NCI-H1092 (cell line): ENCODE results near the gene RCN1.
"Not testable (repeated sequence)": the region's sequence is repeated elsewhere in the genome, so short reads cannot be mapped to it uniquely, and the experiment has no call there.

ENCODE experiments used
- DNase-seq: peaks from one replicate; lab custom pipeline; 2025; lab: John Stamatoyannopoulos, UW

The RCN1 gene

DNA sequence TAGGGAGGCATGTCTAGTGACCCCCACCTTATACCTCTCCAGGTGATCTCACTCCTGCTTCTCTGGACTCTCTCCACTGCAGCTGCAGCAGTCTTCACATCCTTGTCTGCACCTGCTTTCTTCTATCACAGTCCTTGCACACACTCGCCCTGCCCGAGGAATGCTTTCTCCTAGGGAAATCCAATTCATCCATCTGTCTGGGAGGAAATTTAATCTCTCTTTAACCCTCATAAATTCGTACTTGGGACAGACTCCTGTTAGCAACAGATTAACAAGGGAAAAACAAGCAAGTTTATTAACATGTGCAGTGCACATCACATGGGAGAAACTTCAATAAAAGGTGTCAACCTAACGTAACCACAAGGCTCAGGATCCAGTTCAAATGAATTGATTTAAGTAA is 11.3 kb upstream of the RCN1 start:
- DNase-seq, result no peak

DNA sequence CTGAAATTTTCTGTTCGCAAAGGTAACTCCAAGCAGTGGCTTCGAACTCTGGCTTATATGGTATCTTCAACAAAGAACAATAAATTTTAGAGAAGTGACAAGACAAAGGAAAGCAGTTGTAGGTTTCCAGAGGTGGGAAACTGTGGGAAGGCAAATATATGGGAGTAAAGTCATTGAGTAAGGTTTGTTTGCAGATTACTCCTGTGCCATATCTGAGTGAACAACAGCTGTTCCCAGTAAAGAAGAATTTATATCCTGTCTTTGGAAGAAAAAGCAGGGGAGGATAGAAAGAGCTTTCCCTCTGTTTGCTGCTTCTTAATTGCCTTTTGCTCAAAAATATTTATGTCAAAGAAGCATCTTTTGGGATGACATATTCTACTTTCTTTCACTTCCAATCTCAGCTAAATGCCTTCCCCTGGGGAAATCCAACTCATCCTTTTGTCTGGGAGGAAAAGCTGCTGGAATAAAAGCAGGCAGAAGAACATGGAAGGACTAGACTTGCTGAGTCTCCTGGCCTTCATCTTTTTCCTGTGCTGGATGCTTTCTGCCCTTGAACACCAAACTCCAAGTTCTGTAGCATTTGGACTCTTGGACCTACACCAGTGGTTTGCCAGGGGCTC is 10.4 kb upstream of the RCN1 start:
- DNase-seq, result no peak

DNA sequence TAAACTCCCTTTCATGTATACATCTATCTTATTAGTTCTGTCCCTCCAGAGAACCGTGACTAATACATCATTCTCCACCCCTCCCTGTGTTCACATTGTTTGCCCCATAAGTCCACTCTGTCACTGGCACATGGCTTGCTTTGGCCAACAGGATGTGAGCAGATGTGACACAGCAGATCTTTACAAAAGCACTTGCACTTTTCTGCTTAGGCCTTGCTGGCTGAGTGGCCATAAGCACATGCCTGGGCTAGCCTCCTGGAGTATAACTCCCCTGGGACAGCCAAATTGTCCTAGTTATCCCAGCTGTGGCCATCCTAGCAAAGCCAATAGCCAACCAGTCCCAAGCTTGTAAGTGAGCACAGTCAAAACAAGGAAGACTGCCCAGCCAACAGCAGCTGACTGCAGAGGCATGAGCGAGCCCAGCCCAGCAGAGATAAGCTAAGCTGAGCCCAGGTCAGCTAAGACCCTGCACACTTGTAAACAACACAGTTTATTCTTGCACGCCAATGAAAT is 9.7 kb upstream of the RCN1 start:
- DNase-seq, result no peak

- no peak for DNase-seq
These were observed 9.0 kb upstream of the RCN1 start for GRCh38 chr11:32081901-32082300.

DNA sequence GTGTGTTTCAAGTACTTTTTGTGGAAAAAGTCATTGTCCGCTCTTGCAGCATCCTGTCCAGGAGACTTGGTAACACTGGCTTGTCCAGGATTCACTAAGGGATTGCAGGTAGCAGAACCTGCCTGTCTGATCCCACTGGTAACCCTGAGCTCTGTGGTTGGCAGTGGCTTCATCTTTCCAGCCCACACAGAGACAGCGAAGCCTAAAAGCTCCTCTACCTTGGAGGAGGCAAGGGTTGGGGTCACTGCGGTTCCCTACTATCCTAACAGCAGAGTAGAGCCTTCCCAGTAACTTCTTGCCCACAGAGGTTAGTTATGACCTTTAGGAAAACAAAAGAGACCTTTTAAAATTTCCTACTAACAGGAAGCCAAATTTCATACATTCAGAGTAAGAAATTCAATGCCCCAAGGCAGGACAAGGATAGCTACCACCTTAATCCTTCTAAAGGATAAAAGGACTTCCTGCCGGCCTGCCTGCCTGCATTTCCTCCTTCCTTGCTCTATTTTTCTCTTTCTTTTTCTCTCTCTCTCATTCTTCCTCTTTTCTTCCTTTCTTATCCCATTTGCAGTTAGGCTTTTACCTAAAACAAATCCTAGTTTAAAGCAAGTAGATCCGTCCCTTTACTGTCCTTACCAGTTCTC is 8.4 kb upstream of the RCN1 start:
- no peak for DNase-seq

DNA sequence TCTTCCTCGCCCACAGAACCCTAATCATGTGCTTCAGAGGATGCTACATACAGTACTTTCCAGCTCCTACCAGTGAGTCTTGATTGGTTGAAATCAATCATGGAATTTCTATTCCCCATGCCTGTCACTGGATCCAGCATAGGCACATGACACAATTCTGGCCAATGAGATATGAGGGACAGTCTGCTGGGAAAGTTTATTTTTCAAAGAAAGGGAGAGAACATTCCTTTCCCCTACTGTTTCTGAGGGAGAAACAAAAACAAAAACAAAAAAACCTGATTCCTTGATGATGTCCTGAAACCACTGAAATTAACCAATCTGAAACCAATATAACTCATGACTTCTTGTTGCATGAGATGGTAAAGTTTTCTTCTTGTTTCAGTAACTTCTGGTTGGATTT is 3.3 kb upstream of the RCN1 start:
- DNase-seq, result no peak

DNA sequence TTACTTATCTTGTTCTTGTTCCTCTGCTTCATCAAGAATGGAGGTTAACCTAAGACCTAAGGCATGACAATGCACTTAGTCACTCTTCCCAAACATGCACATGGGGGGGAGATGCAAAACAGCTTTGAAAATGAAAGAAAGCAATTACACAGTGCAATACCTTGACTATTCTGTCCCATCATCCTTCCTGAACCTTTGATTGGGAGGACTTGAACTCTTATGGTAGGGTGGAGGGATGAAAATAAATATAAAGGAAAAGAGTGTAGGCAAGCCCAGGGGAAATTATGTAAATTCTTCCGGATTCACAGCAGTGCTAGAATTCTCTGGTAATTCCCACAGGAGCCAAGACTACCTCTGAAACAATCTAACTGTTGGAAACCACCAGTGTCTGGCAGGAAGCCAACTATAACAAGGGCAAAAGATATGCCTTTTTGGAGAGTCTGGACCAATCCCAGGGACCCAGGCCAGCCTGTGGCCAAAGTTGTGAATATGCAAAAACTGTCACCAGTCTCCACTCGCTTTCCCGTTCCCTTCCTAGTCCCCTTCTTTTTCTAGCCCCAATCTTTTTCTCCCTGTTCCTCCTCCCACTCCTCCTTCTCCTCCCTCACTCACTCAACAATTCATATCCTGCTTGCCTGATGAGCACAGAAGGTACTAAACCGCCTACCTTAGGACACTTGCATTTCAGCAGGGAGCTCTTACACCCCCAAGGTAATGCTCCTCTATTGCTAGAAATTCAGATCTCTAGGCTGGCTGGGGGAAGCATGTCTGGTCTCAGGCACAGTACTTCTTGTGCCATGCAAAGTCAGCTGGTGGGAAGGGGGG is 2.5 kb upstream of the RCN1 start:
- DNase-seq, result no peak

- no peak for DNase-seq
These were observed 1.8 kb downstream of the RCN1 start for GRCh38 chr11:32092581-32093170.

- no peak for DNase-seq
These were observed 4.0 kb downstream of the RCN1 start for GRCh38 chr11:32094923-32095322.

GRCh38 chr11:32098142-32098903 is 7.4 kb downstream of the RCN1 start:
- DNase-seq, result no peak

GRCh38 chr11:32099516-32099915 is 8.6 kb downstream of the RCN1 start:
- no peak for DNase-seq

- DNase-seq, result no peak
These were observed 9.6 kb downstream of the RCN1 start for GRCh38 chr11:32100495-32100894.

GRCh38 chr11:32101791-32102190 is 10.9 kb downstream of the RCN1 start:
- DNase-seq, result no peak

DNA sequence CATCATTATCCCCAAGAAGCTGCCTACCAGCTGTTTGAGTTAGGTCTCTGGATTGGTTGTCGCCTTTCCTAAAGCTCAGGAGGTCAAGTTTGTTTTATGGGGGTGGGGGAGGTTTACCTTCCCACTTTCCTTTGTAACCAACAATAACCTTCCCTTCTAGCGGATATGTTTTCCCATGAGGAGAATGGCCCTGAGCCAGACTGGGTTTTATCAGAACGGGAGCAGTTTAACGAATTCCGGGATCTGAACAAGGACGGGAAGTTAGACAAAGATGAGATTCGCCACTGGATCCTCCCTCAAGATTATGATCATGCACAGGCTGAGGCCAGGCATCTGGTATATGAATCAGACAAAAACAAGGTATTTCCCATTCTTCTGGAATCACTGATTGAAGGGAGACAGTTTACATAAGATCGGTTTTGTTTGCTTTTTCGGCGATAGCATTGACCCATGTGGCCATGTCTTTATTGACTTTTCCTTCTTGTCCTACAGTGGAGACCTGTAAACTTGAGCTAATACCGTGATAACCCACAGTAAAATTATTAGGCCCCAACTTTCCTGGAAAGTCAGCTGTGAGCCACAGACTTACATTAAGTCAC is 12.3 kb downstream of the RCN1 start:
- not testable (repeated sequence) for DNase-seq

DNA sequence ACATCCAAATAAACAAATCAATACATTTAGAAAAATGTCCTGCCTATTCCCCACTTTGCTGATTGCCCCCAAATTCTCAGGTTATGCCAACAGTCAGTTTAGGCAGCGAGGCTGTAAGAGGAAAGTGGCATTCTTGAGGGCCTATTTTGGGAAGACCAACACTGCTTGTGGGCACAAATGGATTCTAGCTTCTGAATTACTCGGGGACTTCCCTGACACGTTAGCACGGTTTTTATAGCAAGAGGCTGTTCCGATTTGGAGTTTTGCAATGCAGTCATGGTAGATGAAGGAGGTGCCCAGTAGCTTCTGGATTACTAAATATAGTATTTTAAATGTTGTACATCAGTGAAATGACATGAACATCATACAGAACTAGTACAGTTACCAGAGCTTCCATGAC is 13.1 kb downstream of the RCN1 start:
- no peak for DNase-seq

DNA sequence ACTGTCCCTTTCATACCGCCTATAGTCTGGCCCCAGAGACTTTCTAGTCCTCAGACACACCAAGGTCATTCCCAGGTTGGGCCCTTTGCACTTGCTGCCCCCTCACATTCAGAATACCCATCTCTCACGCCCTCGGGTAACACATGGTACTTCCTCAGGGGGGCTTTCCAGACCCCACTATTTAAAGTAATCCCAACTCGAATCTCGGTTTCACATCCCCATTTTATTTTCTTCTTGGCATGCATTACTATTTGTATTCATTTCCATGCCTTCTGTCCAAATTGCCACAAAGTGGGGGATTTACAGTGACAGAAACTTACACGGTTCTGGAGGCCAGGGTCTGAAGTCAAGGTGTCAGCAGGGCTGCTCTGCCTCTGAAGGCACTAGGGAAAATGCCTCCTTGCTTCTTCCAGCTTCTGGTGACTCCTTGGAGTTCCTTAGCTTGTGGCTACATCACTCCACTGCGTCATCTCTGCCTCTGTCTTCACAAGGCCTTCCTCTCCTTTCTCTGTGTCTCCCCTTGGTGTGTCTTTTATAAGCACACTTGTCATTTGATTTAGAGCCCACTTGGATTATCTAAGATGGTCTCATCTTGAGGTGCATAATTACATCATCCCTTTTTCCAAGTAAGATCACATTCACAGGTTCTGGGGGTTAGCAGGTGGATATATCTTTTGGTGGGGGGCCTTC is 15.1 kb downstream of the RCN1 start:
- no peak for DNase-seq

GRCh38 chr11:32107647-32108046 is 16.8 kb downstream of the RCN1 start:
- no peak for DNase-seq

DNA sequence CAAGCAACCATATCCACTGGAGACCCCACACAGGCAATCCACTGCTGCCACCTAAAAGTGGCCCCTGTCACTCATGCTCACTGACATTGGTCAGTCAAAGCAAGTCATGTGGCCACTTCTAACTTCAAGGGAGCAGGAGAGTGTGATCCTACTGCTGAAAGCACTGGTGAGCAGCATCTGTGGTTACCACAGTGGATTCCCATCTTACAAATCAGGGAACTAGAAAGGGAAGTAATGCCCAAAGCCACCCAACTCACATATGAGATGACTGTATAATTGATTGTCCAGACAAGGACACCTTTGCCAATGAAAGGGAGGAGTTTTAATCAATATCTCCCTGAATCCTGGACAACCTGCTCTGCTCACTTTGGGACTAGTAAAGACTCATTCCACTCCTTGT is 17.7 kb downstream of the RCN1 start:
- DNase-seq, result no peak

DNA sequence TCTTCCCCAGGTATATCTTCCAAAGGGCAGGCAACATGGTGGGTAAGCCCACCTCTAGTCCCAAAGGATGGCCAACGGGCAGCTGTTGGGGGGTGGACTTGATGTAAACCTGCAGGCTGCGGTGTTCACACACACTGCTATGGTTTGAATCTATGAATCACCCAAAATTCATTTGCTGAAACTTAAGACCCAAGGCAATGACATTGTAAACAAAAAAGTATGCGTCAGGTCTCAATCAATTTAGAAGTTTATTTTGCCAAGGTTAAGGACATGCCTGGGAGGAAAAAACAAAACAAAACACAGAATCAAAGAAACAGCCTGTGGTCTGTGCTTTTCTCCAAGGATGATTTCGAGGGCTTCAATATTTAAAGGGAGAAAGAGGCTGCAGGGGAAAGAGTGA is 18.3 kb downstream of the RCN1 start:
- DNase-seq, result no peak

GRCh38 chr11:32109592-32109991 is 18.7 kb downstream of the RCN1 start:
- DNase-seq, result no peak

DNA sequence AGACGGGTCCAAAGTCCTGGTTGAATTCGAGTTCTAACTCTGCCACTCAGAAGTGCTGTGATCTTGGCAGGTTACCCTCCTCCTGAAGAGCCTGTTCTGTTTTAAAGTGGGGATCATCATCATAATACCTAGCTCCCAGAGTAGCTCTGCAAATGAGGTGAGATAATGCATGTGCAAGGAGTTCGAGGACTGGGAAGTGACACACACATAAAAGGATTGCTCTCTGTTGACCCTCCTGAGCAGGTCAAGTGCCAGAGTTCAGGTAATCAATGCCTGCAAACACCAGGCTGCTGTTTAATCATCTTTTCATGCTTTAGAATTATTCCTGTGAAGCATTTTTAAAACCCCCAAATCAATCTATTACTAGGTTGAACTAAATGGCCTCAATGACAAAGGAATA is 19.9 kb downstream of the RCN1 start:
- DNase-seq, result no peak
